HepG2 (cell line): ENCODE measurements around the gene PPP4R3A. TPM values are rescaled to one million over a fixed set of nuclear protein-coding genes. Genes with fewer than 3 reads are reported as not detected.

Experiments used
- ATF7 ChIP-seq, 2 experiments: fragments of 450-650 bp in 1 of 2; sonication (generic) in 1 of 2; formaldehyde crosslinking in 1 of 2; IDR thresholded peaks; 2 replicates each; pipeline versions ENCODE4 v1.4.0 to v1.6.1; 2016 to 2020; ENCODE audit warnings: antibody characterized with exemption in 1 of 2, mild to moderate bottlenecking in 1 of 2, missing genetic modification reagents in 1 of 2
- CENPBD1 ChIP-seq: sonication (generic); formaldehyde crosslinking; IDR thresholded peaks from 2 replicates; pipeline ENCODE4 v1.8.0; 2022; ENCODE audit warnings: missing genetic modification reagents, low read depth, mild to moderate bottlenecking, borderline replicate concordance
- CHD2 ChIP-seq: IDR thresholded peaks from 2 replicates; pipeline ENCODE4 v1.6.1; 2011; ENCODE audit warnings: low read depth, low read length, improper control_type of control experiment
- HHEX ChIP-seq: IDR thresholded peaks from 2 replicates; pipeline ENCODE4 v1.6.1; 2016; ENCODE audit warnings: control low read depth
- KDM6A ChIP-seq: IDR thresholded peaks from 2 replicates; pipeline ENCODE4 v1.6.1; 2016; ENCODE audit warnings: low read depth
- MAZ ChIP-seq, 2 experiments: sonication (generic) in 1 of 2; formaldehyde crosslinking in 1 of 2; IDR thresholded peaks; 2 replicates each; pipeline versions ENCODE4 v1.5.0 to v1.6.1; 2012 to 2020; ENCODE audit warnings: low read depth in 2 of 2, mild to moderate bottlenecking in 2 of 2, borderline replicate concordance in 1 of 2, improper control_type of control experiment in 1 of 2, low read length in 1 of 2, missing genetic modification reagents in 1 of 2, moderate library complexity in 1 of 2
- NCOA2 ChIP-seq: sonication (generic); formaldehyde crosslinking; IDR thresholded peaks from 2 replicates; pipeline ENCODE4 v1.8.0; 2022; ENCODE audit warnings: inconsistent platforms
- NPAS2 ChIP-seq: sonication (generic); formaldehyde crosslinking; IDR thresholded peaks from 2 replicates; pipeline ENCODE4 v1.8.0; 2022; ENCODE audit warnings: mild to moderate bottlenecking, missing genetic modification reagents, borderline replicate concordance
- NR2C2 ChIP-seq: sonication (generic); formaldehyde crosslinking; IDR thresholded peaks from 2 replicates; pipeline ENCODE4 v1.4.0; 2020; ENCODE audit warnings: missing genetic modification reagents, mild to moderate bottlenecking, moderate library complexity, borderline replicate concordance
- NR2F2 ChIP-seq: IDR thresholded peaks from 2 replicates; pipeline ENCODE4 v1.6.1; 2012; ENCODE audit warnings: low read depth, inconsistent platforms, borderline replicate concordance
- PREB ChIP-seq: sonication (generic); formaldehyde crosslinking; IDR thresholded peaks from 2 replicates; pipeline ENCODE4 v1.4.0; 2020; ENCODE audit warnings: missing genetic modification reagents
- SMAD3 ChIP-seq: sonication (generic); formaldehyde crosslinking; IDR thresholded peaks from 2 replicates; pipeline ENCODE4 v1.4.0; 2020; ENCODE audit warnings: missing genetic modification reagents
- SNAI1 ChIP-seq: sonication (generic); formaldehyde crosslinking; IDR thresholded peaks from 2 replicates; pipeline ENCODE4 v1.5.0; 2020; ENCODE audit warnings: mild to moderate bottlenecking, missing genetic modification reagents, borderline replicate concordance
- SNRNP70 ChIP-seq: fragments of 200-400 bp; formaldehyde crosslinking; IDR thresholded peaks from 2 replicates; pipeline ENCODE4 v1.6.1; 2017; ENCODE audit warnings: mild to moderate bottlenecking, low read depth, low read length, moderate library complexity
- SP140L ChIP-seq: sonication (generic); formaldehyde crosslinking; IDR thresholded peaks from 2 replicates; pipeline ENCODE4 v1.4.0; 2020; ENCODE audit warnings: missing genetic modification reagents, borderline replicate concordance
- TCF12 ChIP-seq, 2 experiments: fragments of 450-650 bp in 1 of 2; sonication (generic) in 1 of 2; formaldehyde crosslinking in 1 of 2; IDR thresholded peaks; 2 replicates each; pipeline versions ENCODE4 v1.6.1 to v1.8.0; 2017 to 2022; ENCODE audit warnings: antibody characterized with exemption in 1 of 2, mild to moderate bottlenecking in 1 of 2, missing genetic modification reagents in 1 of 2, moderate library complexity in 1 of 2
- ZFP90 ChIP-seq: sonication (generic); formaldehyde crosslinking; IDR thresholded peaks from 2 replicates; pipeline ENCODE4 v1.8.0; 2022; ENCODE audit warnings: missing genetic modification reagents, mild to moderate bottlenecking, inconsistent platforms, borderline replicate concordance
- ZMYM4 ChIP-seq: sonication (generic); formaldehyde crosslinking; IDR thresholded peaks from 2 replicates; pipeline ENCODE4 v1.8.1; 2023; ENCODE audit warnings: mild to moderate bottlenecking, missing genetic modification reagents
- ZNF235 ChIP-seq: sonication (generic); formaldehyde crosslinking; IDR thresholded peaks from 2 replicates; pipeline ENCODE4 v1.8.1; 2023; ENCODE audit warnings: mild to moderate bottlenecking, missing genetic modification reagents, borderline replicate concordance
- ZNF253 ChIP-seq: sonication (generic); formaldehyde crosslinking; IDR thresholded peaks from 2 replicates; pipeline ENCODE4 v1.8.0; 2022; ENCODE audit warnings: mild to moderate bottlenecking, missing genetic modification reagents, borderline replicate concordance
- ZNF296 ChIP-seq: sonication (generic); formaldehyde crosslinking; conservative IDR thresholded peaks from 2 replicates; pipeline ENCODE4 v1.5.0; 2020; ENCODE audit warnings: mild to moderate bottlenecking, missing genetic modification reagents
- ZNF33B ChIP-seq: sonication (generic); formaldehyde crosslinking; IDR thresholded peaks from 2 replicates; pipeline ENCODE4 v1.5.1; 2020; ENCODE audit warnings: mild to moderate bottlenecking, missing genetic modification reagents
- ZNF367 ChIP-seq: sonication (generic); formaldehyde crosslinking; IDR thresholded peaks from 2 replicates; pipeline ENCODE4 v1.4.0; 2020; ENCODE audit warnings: missing genetic modification reagents, borderline replicate concordance
- ZNF484 ChIP-seq: sonication (generic); formaldehyde crosslinking; IDR thresholded peaks from 2 replicates; pipeline ENCODE4 v1.5.1; 2020; ENCODE audit warnings: mild to moderate bottlenecking, low read depth, missing genetic modification reagents, borderline replicate concordance
- ZNF562 ChIP-seq: sonication (generic); formaldehyde crosslinking; IDR thresholded peaks from 2 replicates; pipeline ENCODE4 v1.8.0; 2022; ENCODE audit warnings: missing genetic modification reagents, borderline replicate concordance
- ZNF83 ChIP-seq: sonication (generic); formaldehyde crosslinking; IDR thresholded peaks from 2 replicates; pipeline ENCODE4 v1.4.0; 2020; ENCODE audit warnings: missing genetic modification reagents, mild to moderate bottlenecking, borderline replicate concordance
- polyA plus RNA-seq, 8 experiments: library from polyadenylated mRNA; depleted of rRNA in 3 of 8; stranded (reverse) in 7 of 8; unstranded in 1 of 8; fragments of >200 nt; fragmentation: Illumina TruSeq in 4 of 8; extraction: Trizol in 4 of 8; gene quantifications; 2 replicates each; pipeline versions ENCODE4 v1.2.1 to v1.2.3, GENCODE V29; 2011 to 2016; ENCODE audit warnings: low read depth in 4 of 8, missing spikeins in 1 of 8, mixed read lengths in 1 of 8; ENCODE audit not compliant: insufficient read depth in 1 of 8
- total RNA-seq, 5 experiments: library from RNA; depleted of rRNA; stranded (reverse); fragments of >200 nt; fragmentation: Illumina TruSeq; extraction: Trizol; gene quantifications; 2 replicates each; pipeline ENCODE4 v1.2.3, GENCODE V29; 2016; ENCODE audit warnings: low read depth in 1 of 5
- TF ChIP-seq, protein P1 (sequence below): sonication (generic); formaldehyde crosslinking; IDR thresholded peaks from 2 replicates; pipeline ENCODE4 v1.4.0; 2020; ENCODE audit warnings: missing genetic modification reagents; ENCODE audit errors: not compliant biosample characterization

PPP4R3A gene
- total and polyA plus RNA-seq, 2 of the 13 experiments (the other 11 are each of a cell fraction or from before 2014, with no cell fraction given): 22.5 to 57.4 TPM

- no peak for TF ChIP-seq ZNF253 (CRISPR knock-in tag)
- no peak for TF ChIP-seq PREB (CRISPR knock-in tag)
- no peak for TF ChIP-seq NR2C2 (CRISPR knock-in tag)
- TF ChIP-seq ZNF33B (CRISPR knock-in tag): no peak
- TF ChIP-seq KDM6A (CRISPR knock-in tag): peak; percentile 64; the same call in 1 of the 2 replicates
- TF ChIP-seq ATF7 (IDR thresholded peaks at IDR 0.05): no peak
- no peak for TF ChIP-seq ATF7 (CRISPR knock-in tag; IDR thresholded peaks at IDR 0.05)
- TF ChIP-seq ZMYM4 (CRISPR knock-in tag): peak; percentile 57; the same call in 1 of the 2 replicates
- TF ChIP-seq ZNF562 (CRISPR knock-in tag): no peak
- TF ChIP-seq, protein P1, sequence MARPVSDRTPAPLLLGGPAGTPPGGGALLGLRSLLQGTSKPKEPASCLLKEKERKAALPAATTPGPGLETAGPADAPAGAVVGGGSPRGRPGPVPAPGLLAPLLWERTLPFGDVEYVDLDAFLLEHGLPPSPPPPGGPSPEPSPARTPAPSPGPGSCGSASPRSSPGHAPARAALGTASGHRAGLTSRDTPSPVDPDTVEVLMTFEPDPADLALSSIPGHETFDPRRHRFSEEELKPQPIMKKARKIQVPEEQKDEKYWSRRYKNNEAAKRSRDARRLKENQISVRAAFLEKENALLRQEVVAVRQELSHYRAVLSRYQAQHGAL (CRISPR knock-in tag): no peak
- TF ChIP-seq NPAS2: no peak
- TF ChIP-seq ZNF484 (CRISPR knock-in tag): no peak
- no peak for TF ChIP-seq SNAI1 (CRISPR knock-in tag)
- TF ChIP-seq NR2F2: no peak
- TF ChIP-seq CENPBD1: no peak
- TF ChIP-seq MAZ (IDR thresholded peaks at IDR 0.05; ENCODE audit: borderline replicate concordance, low read depth, low read length): no peak
- no peak for TF ChIP-seq MAZ (CRISPR knock-in tag; IDR thresholded peaks at IDR 0.05; ENCODE audit: low read depth)
- TF ChIP-seq SP140L (CRISPR knock-in tag): no peak
- no peak for TF ChIP-seq CHD2
- TF ChIP-seq ZNF235 (CRISPR knock-in tag): no peak
- no peak for TF ChIP-seq ZNF367 (CRISPR knock-in tag)
- no peak for TF ChIP-seq NCOA2 (CRISPR knock-in tag)
- no peak for TF ChIP-seq SMAD3 (CRISPR knock-in tag)
- no peak for TF ChIP-seq ZFP90
- TF ChIP-seq HHEX (CRISPR knock-in tag): no peak
- TF ChIP-seq ZNF296 (CRISPR knock-in tag): no peak
- no peak for TF ChIP-seq SNRNP70
- no peak for TF ChIP-seq ZNF83 (CRISPR knock-in tag)
- no peak for TF ChIP-seq TCF12 (IDR thresholded peaks at IDR 0.05)
- no peak for TF ChIP-seq TCF12 (CRISPR knock-in tag; IDR thresholded peaks at IDR 0.05)
Observed at GRCh38 chr14:91554535-91555332, 44.6 kb upstream of the PPP4R3A start (continued).
